ENCODE measurements around the gene NKTR. TPM values are rescaled to one million over a fixed set of nuclear protein-coding genes. Genes with fewer than 3 reads are reported as not detected.

NKTR gene
- total and polyA plus RNA-seq, 2 of the 13 experiments (the other 11 are each of a cell fraction or from before 2014, with no cell fraction given) = 41.3 to 59.6 TPM

DNA sequence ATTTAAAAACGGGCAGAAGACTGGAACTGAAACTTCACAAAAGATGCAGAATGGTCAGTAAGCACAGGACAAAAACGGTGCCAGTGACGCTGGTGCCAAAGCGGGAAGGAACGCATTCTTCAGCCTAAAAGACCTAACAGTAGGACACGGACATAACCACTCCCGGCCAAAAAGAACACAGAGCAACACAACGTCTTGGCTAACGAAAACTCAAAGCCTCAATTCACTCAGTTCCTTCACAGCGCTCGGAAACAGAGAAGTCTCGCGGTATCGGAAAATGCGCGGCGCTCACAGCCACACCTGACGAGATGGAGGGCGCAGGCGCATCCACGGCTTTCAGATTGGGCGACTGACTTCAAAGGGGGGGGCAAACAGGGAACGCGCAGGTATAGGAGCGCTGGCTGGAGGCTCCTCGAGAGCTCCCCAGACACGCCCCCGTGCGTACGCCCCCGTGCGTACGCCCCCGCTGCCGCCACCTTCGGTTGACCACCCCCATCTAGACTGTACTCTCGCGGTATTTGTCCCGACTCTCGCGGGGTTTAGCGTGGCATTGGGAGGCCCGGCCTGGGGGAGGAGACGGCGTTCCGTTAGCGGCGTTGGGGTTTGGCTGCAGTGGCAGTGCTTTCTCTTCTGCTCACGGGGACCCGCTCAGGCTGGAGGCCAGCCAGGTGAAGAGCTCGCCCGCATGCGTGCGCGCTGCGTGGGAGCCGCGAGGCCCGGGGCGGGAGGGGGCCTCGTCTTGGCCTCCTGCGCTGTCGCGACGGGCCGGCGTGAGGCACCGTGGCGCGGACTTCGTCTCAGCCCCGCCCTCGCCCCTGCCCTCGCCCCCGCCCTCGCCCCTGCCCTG is at the start of gene NKTR (continued):
- no peak for TF ChIP-seq ZNF652 (CRISPR knock-in tag; IDR thresholded peaks at IDR 0.05; ENCODE audit: borderline replicate concordance, low read depth)
- no peak for TF ChIP-seq SYNCRIP (IDR thresholded peaks at IDR 0.05; ENCODE audit: insufficient read depth, low read depth, low read length)
- TF ChIP-seq FOSL2 (CRISPR knock-in tag; IDR thresholded peaks at IDR 0.05) = no peak
- TF ChIP-seq ZNF501 (CRISPR knock-in tag; IDR thresholded peaks at IDR 0.05) = 0 out of 2 replicates have a peak, but pooled peaks have one; percentile 36
- peak; percentile 88; the same call in 1 of the 2 replicates for TF ChIP-seq REL (CRISPR knock-in tag; conservative IDR thresholded peaks at IDR 0.05)
- TF ChIP-seq, protein P1, sequence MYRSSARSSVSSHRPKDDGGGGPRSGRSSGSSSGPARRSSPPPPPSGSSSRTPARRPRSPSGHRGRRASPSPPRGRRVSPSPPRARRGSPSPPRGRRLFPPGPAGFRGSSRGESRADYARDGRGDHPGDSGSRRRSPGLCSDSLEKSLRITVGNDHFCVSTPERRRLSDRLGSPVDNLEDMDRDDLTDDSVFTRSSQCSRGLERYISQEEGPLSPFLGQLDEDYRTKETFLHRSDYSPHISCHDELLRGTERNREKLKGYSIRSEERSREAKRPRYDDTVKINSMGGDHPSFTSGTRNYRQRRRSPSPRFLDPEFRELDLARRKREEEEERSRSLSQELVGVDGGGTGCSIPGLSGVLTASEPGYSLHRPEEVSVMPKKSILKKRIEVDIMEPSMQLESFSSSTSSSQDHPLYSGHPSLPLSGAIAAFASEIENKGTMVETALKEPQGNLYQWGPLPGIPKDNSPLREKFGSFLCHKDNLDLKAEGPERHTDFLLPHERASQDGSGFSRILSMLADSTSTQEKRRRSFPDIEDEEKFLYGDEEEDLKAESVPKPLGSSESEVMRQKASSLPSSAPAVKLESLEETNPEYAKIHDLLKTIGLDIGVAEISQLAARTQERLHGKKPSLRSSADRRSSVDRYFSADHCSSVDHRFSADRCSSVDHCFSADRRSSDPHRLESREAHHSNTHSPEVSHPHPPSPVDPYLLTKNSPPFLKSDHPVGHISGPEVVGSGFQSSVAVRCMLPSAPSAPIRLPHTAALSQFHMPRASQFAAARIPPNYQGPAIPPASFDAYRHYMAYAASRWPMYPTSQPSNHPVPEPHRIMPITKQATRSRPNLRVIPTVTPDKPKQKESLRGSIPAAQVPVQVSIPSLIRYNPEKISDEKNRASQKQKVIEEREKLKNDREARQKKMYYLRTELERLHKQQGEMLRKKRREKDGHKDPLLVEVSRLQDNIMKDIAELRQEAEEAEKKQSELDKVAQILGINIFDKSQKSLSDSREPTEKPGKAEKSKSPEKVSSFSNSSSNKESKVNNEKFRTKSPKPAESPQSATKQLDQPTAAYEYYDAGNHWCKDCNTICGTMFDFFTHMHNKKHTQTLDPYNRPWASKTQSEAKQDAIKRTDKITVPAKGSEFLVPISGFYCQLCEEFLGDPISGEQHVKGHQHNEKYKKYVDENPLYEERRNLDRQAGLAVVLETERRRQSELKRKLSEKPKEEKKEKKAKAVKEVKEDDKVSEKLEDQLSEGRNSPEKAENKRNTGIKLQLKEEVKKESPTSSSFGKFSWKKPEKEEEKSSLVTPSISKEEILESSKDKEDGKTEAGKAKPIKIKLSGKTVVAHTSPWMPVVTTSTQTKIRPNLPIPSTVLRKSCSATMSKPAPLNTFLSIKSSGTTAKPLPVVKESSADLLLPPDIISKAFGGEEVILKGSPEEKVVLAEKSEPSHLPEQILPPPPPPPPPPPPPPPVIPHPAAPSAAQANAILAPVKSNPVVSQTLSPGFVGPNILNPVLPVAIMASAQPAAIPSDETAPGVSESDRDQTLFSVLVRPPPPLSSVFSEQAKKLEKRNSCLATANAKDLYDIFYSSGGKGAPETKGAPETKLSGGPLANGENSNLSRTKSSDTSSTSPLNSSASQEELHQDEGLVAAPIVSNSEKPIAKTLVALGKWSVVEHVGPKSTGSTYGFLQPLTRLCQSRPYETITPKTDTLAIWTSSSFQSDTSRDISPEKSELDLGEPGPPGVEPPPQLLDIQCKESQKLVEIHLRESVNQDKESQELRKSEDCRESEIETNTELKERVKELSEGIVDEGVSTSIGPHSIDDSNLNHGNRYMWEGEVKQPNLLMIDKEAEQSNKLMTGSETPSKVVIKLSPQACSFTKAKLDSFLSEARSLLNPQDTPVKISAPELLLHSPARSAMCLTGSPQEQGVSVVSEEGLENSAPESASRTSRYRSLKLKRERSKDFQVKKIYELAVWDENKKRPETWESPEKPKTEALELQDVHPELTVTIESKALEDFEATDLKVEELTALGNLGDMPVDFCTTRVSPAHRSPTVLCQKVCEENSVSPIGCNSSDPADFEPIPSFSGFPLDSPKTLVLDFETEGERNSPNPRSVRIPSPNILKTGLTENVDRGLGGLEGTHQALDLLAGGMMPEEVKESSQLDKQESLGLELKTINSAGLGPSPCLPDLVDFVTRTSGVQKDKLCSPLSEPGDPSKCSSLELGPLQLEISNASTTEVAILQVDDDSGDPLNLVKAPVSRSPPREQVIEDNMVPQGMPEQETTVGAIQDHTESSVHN (CRISPR knock-in tag; IDR thresholded peaks at IDR 0.05) = no peak
- 0 out of 2 replicates have a peak, but pooled peaks have one; percentile 7 for TF ChIP-seq HMG20A (CRISPR knock-in tag; IDR thresholded peaks at IDR 0.05; ENCODE audit: borderline replicate concordance)
- TF ChIP-seq ZNF224 (CRISPR knock-in tag; IDR thresholded peaks at IDR 0.05) = 0 out of 2 replicates have a peak, but pooled peaks have one; percentile 51
- no peak for TF ChIP-seq ZNF746 (CRISPR knock-in tag; IDR thresholded peaks at IDR 0.05)
- peak; percentile 91; the same call in 1 of the 2 replicates for TF ChIP-seq ZNF343 (CRISPR knock-in tag; IDR thresholded peaks at IDR 0.05)
- peak; percentile 88 for TF ChIP-seq SALL1 (CRISPR knock-in tag; IDR thresholded peaks at IDR 0.05)
- TF ChIP-seq, protein P2, sequence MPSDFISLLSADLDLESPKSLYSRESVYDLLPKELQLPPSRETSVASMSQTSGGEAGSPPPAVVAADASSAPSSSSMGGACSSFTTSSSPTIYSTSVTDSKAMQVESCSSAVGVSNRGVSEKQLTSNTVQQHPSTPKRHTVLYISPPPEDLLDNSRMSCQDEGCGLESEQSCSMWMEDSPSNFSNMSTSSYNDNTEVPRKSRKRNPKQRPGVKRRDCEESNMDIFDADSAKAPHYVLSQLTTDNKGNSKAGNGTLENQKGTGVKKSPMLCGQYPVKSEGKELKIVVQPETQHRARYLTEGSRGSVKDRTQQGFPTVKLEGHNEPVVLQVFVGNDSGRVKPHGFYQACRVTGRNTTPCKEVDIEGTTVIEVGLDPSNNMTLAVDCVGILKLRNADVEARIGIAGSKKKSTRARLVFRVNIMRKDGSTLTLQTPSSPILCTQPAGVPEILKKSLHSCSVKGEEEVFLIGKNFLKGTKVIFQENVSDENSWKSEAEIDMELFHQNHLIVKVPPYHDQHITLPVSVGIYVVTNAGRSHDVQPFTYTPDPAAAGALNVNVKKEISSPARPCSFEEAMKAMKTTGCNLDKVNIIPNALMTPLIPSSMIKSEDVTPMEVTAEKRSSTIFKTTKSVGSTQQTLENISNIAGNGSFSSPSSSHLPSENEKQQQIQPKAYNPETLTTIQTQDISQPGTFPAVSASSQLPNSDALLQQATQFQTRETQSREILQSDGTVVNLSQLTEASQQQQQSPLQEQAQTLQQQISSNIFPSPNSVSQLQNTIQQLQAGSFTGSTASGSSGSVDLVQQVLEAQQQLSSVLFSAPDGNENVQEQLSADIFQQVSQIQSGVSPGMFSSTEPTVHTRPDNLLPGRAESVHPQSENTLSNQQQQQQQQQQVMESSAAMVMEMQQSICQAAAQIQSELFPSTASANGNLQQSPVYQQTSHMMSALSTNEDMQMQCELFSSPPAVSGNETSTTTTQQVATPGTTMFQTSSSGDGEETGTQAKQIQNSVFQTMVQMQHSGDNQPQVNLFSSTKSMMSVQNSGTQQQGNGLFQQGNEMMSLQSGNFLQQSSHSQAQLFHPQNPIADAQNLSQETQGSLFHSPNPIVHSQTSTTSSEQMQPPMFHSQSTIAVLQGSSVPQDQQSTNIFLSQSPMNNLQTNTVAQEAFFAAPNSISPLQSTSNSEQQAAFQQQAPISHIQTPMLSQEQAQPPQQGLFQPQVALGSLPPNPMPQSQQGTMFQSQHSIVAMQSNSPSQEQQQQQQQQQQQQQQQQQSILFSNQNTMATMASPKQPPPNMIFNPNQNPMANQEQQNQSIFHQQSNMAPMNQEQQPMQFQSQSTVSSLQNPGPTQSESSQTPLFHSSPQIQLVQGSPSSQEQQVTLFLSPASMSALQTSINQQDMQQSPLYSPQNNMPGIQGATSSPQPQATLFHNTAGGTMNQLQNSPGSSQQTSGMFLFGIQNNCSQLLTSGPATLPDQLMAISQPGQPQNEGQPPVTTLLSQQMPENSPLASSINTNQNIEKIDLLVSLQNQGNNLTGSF (CRISPR knock-in tag; IDR thresholded peaks at IDR 0.05) = 0 out of 2 replicates have a peak, but pooled peaks have one; percentile 27
- TF ChIP-seq ETV6 (CRISPR knock-in tag; conservative IDR thresholded peaks at IDR 0.05) = no peak
- TF ChIP-seq HNF4G (IDR thresholded peaks at IDR 0.05; ENCODE audit: borderline replicate concordance, low read depth, low read length) = no peak
- TF ChIP-seq HNF4G (CRISPR knock-in tag; IDR thresholded peaks at IDR 0.05; ENCODE audit: borderline replicate concordance, low read depth) = no peak
- no peak for TF ChIP-seq MZF1 (CRISPR knock-in tag; IDR thresholded peaks at IDR 0.05; ENCODE audit: borderline replicate concordance)
